ENCODE data around the gene VGLL4. TPM values are rescaled to one million over a fixed set of nuclear protein-coding genes. Genes with fewer than 3 reads are reported as not detected.

Gene VGLL4
- total RNA-seq, 1 donor from 2014 or later = 45.5 TPM

DNA sequence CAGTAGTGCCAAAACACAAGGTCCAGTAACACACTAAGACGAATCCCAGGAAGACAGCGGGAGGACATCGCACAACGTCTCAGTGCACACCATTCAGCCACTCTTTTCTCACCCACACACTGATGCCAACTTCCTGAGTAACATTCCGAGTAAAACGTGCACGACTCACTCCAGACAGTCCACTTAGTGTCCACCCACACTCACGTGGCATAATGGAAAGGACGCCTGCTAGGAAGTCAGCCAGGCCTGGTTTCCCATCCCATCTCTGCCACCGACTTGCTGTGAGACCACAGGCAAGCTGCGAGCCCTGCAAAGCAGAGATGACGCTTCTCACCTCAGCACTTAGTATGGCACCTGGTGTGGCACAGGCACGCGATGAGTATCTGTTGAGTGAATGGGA, 36.8 kb upstream of the VGLL4 start:
- DNase-seq = no peak
- no peak overlapping the region for H3K4me3 ChIP-seq
- no peaks in the 10 kb centered on the region for H3K27me3 ChIP-seq (ENCODE audit: low read depth)
- ATAC-seq = no peak
- no peaks in the 10 kb centered on the region for H3K36me3 ChIP-seq
- no peaks in the 10 kb centered on the region for H3K9me3 ChIP-seq
- intact Hi-C loops (cut with DNase I) = no loop called here
- H3K4me1 ChIP-seq = no peaks in the 10 kb centered on the region
- TF ChIP-seq, protein P1, sequence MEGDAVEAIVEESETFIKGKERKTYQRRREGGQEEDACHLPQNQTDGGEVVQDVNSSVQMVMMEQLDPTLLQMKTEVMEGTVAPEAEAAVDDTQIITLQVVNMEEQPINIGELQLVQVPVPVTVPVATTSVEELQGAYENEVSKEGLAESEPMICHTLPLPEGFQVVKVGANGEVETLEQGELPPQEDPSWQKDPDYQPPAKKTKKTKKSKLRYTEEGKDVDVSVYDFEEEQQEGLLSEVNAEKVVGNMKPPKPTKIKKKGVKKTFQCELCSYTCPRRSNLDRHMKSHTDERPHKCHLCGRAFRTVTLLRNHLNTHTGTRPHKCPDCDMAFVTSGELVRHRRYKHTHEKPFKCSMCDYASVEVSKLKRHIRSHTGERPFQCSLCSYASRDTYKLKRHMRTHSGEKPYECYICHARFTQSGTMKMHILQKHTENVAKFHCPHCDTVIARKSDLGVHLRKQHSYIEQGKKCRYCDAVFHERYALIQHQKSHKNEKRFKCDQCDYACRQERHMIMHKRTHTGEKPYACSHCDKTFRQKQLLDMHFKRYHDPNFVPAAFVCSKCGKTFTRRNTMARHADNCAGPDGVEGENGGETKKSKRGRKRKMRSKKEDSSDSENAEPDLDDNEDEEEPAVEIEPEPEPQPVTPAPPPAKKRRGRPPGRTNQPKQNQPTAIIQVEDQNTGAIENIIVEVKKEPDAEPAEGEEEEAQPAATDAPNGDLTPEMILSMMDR (IDR thresholded peaks at IDR 0.05) = no peak
- no peak overlapping the region for H3K27ac ChIP-seq

DNA sequence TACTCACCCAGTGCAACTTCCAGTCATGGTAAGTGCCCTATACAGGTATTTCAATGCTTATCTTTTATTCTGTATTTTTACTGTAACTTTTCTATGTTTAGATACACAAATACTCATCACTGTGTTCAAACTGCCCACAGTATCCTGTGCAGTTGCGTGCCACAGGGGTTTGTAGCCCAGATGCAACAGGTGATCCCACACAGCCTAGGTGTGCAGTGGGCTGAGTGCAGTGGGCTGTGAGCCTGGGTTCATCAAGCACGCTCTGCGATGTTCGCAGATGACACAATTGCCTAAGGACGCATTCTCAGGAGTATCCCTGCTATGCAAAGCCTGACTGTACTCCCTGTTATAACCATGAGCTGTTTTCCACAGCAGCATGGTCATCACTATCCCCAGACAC, 36.2 kb upstream of the VGLL4 start:
- ATAC-seq (no peak), DNase-seq (no peak)
- no peaks in the 10 kb centered on the region for H3K36me3 ChIP-seq
- H3K9me3 ChIP-seq = no peaks in the 10 kb centered on the region
- no peaks in the 10 kb centered on the region for H3K27me3 ChIP-seq (ENCODE audit: low read depth)
- TF ChIP-seq, protein P1 (IDR thresholded peaks at IDR 0.05) = no peak
- no peak overlapping the region for H3K27ac ChIP-seq
- intact Hi-C loops (cut with DNase I) = no loop called here
- no peak overlapping the region for H3K4me3 ChIP-seq
- no peaks in the 10 kb centered on the region for H3K4me1 ChIP-seq

DNA sequence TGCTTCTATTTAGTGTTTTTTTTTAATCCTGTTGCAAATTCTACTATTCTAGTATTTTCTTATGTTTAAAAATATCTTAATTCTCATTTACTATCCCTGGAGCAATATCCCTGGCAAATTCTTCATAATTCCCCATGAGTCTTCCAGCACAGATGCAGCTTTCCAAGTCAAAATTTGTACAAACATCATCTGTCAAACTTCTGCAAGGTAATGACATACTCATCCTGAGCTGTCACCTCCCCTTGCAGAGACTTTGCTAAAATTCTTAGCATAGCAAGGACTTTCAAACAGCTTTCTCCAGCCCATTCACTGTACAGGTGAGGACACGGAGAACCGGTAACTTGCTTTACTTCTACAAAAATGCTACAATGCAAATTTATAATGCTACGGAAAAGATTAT, 28.6 kb upstream of the VGLL4 start:
- H3K36me3 ChIP-seq = peaks cover 4% of the 10 kb centered on the region
- TF ChIP-seq, protein P1 (IDR thresholded peaks at IDR 0.05) = no peak
- no peak overlapping the region for H3K27ac ChIP-seq
- intact Hi-C loops (cut with DNase I) = no loop called here
- H3K4me1 ChIP-seq = peaks cover 29% of the 10 kb centered on the region
- H3K9me3 ChIP-seq = no peaks in the 10 kb centered on the region
- no peak overlapping the region for H3K4me3 ChIP-seq
- no peaks in the 10 kb centered on the region for H3K27me3 ChIP-seq (ENCODE audit: low read depth)
- DNase-seq (no peak), ATAC-seq (no peak)

DNA sequence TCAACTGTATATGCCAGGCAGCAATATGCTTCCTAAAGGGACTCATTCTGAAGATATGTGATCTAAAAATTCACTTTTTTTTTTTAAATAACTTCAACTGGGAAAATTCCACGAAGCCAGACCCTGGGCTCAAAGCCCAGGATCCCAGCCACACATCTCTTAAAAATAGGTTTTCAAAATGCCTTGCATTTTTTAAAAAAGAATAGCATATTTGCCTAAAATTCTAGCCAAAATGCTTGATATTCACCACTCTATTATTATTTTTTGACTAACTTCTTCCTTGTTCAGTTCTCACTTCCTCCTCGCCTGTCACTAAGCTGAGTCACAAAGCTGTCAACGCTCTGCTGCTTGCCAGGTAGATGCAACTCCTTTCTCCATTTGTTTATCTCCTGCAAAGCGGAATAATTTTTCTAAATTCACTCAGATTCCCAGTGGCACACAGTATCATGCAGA, 28.0 kb upstream of the VGLL4 start:
- H3K4me1 ChIP-seq = peaks cover 29% of the 10 kb centered on the region
- intact Hi-C loops (cut with DNase I) = no loop called here
- no peak overlapping the region for H3K27ac ChIP-seq
- no peak overlapping the region for H3K4me3 ChIP-seq
- no peaks in the 10 kb centered on the region for H3K27me3 ChIP-seq (ENCODE audit: low read depth)
- H3K36me3 ChIP-seq = peaks cover 4% of the 10 kb centered on the region
- ATAC-seq (peak in 1 of 2 donors; percentile 45), DNase-seq (no peak)
- TF ChIP-seq, protein P1 (IDR thresholded peaks at IDR 0.05) = no peak
- H3K9me3 ChIP-seq = no peaks in the 10 kb centered on the region

DNA sequence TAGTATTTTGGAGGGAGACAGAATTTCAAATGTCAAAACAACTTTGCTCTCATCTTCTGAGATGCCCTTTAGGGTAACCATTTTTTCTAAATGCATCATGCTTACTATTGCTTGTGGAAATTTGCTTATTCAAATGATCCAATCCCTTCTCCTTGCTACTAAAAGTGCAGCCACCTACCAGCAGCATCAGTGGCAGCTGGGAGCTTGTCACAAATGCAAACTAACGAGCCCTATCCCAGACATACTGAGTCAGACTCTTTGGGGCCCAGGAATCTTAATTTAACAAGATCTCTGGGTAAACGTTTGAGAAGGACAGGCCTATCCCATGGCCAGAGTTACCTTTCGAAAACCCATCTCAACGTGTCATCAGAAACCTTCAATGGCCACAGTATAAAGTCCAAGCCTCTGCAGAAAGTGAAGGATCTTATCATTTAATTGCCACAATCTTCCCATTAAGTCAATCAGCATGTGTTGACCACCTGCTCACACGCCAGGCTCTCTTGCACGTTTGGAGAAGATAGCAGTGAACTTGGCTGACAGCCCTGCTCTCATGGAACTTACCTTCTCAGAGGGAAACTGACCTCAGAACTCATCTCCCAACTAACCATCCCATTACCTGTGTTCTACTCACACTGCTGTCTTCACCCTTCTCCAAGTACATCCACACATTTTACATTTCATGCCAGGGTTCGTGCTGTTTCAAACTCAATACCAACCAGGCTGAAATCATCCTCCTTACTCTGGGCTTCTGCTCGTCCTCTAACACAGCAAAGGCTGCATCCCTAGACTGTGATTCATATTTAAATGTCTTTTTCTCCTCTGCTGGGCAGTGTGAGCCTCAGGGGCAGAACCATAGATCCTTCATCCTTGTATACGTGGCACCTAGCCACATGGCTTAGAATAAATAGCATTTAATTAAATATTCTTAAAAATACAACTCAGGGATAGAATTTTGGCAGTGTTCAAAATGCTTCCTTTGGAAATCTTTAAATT, 24.8 kb upstream of the VGLL4 start:
- Histone ChIP-seq H3K4me3 (no peak overlapping the region), H3K4me1 (peaks cover 29% of the 10 kb centered on the region), H3K9me3 (no peaks in the 10 kb centered on the region), H3K27ac (no peak overlapping the region), H3K27me3 (ENCODE audit: low read depth) (no peaks in the 10 kb centered on the region), H3K36me3 (peaks cover 4% of the 10 kb centered on the region)
- no peak for ATAC-seq
- TF ChIP-seq, protein P1 (IDR thresholded peaks at IDR 0.05) = no peak
- intact Hi-C loops (cut with DNase I) = no loop called here
- no peak for DNase-seq
